ENCODE measurements around the gene HSCB.

DNA sequence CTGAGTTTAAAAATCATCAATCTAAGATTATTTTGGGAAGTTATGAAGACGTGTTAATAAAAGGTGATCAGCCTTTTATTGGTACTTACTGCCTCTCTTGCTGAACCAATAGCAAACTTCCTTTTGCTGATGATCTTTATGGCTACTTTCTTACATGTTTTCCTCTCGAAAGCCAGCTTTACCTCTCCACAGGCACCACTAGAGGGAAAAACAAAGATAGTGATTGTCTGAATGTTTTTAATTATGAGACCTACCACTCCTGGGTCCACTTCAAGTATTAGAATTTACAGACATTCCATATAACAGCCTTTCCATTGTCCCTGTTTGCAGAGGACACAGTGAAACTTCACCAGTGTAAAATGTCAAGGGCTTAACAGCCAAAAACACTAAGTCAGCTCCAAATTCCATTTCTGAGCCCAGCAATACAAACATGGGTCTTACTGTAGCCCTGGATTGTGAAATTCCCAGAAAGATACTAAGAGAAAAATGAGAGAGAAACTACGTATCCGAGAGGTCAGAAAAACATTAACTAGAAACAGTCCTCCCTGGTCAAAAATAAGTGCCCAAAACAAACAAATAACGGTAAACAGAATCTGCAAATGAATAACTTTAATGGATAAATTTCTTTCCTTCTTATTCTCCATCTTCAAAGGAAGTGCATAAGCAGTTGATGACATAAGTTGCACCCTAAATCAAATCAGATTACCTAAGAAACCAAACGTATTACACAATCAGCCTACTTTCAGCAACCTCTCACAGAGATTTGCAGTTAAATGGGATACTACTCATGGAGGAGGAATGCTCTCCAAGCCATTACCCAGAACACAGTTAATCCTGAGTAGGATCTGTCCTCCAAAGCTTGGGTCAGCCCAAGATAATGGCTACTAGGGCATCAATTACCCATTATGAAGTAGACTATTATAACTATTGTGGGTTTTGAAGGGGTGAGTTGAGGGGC is 29.7 kb upstream of the HSCB start:
- TF ChIP-seq CTCF (IDR thresholded peaks at IDR 0.05; ENCODE audit: insufficient read depth, low read length, poor library complexity, severe bottlenecking) (no peak), EZH2phosphoT487 (conservative IDR thresholded peaks at IDR 0.05; ENCODE audit: low read length) (no peak)
